ENCODE data around the gene NR2F2. TPM values are rescaled to one million over a fixed set of nuclear protein-coding genes. Genes with fewer than 3 reads are reported as not detected.

The NR2F2 gene
- total and polyA plus RNA-seq, 2 of the 13 experiments (the other 11 are each of a cell fraction or from before 2014, with no cell fraction given): 3.5 to 4.7 TPM

- TF ChIP-seq ZNF704 (CRISPR knock-in tag; IDR thresholded peaks at IDR 0.05; ENCODE audit: borderline replicate concordance): no peak
- TF ChIP-seq ELF1 (CRISPR knock-in tag; IDR thresholded peaks at IDR 0.05): no peak; the same call in 1 of the 2 replicates
- TF ChIP-seq ZNF484 (CRISPR knock-in tag; IDR thresholded peaks at IDR 0.05; ENCODE audit: borderline replicate concordance, low read depth): no peak
- 0 out of 2 replicates have a peak, but pooled peaks have one; percentile 36 for TF ChIP-seq ZBTB33 (CRISPR knock-in tag; IDR thresholded peaks at IDR 0.05)
- TF ChIP-seq NR1H2 (CRISPR knock-in tag; IDR thresholded peaks at IDR 0.05; ENCODE audit: borderline replicate concordance, low read depth): no peak
- no peak for TF ChIP-seq ZNF629 (CRISPR knock-in tag; conservative IDR thresholded peaks at IDR 0.05)
- no peak for TF ChIP-seq ZNF326 (CRISPR knock-in tag; IDR thresholded peaks at IDR 0.05; ENCODE audit: borderline replicate concordance)
- TF ChIP-seq ZNF652 (CRISPR knock-in tag; IDR thresholded peaks at IDR 0.05; ENCODE audit: borderline replicate concordance, low read depth): no peak
- TF ChIP-seq ZNF792 (CRISPR knock-in tag; IDR thresholded peaks at IDR 0.05): peak; percentile 41; the same call in 1 of the 2 replicates
- TF ChIP-seq HDAC1 (CRISPR knock-in tag; IDR thresholded peaks at IDR 0.05): peak; percentile 83
- TF ChIP-seq ZSCAN25 (CRISPR knock-in tag; IDR thresholded peaks at IDR 0.05): no peak
- peak; percentile 69 for TF ChIP-seq ATF7-NPFF (CRISPR knock-in tag; IDR thresholded peaks at IDR 0.05; ENCODE audit: low read depth)
- TF ChIP-seq JDP2 (CRISPR knock-in tag; IDR thresholded peaks at IDR 0.05; ENCODE audit: borderline replicate concordance): no peak
- TF ChIP-seq GTF2F1 (IDR thresholded peaks at IDR 0.05; ENCODE audit: low read length): no peak
- TF ChIP-seq KLF11 (CRISPR knock-in tag; IDR thresholded peaks at IDR 0.05): 0 out of 2 replicates have a peak, but pooled peaks have one; percentile 38
- TF ChIP-seq ZNF143 (CRISPR knock-in tag; IDR thresholded peaks at IDR 0.05): peak; percentile 36; the same call in 1 of the 2 replicates
- TF ChIP-seq SP5 (CRISPR knock-in tag; IDR thresholded peaks at IDR 0.05; ENCODE audit: borderline replicate concordance, low read depth): no peak
- TF ChIP-seq THYN1 (CRISPR knock-in tag; IDR thresholded peaks at IDR 0.05; ENCODE audit: borderline replicate concordance, low read depth): no peak
- TF ChIP-seq PHF21A (CRISPR knock-in tag; IDR thresholded peaks at IDR 0.05): peak; percentile 70
- no peak; the same call in 1 of the 2 replicates for TF ChIP-seq ZSCAN9 (CRISPR knock-in tag; IDR thresholded peaks at IDR 0.05; ENCODE audit: borderline replicate concordance)
- TF ChIP-seq MTF2 (CRISPR knock-in tag; IDR thresholded peaks at IDR 0.05; ENCODE audit: borderline replicate concordance): peak; percentile 71; the same call in 1 of the 2 replicates
- TF ChIP-seq KLF6 (CRISPR knock-in tag; IDR thresholded peaks at IDR 0.05): no peak
- TF ChIP-seq FOXK2 (IDR thresholded peaks at IDR 0.05): no peak
- 0 out of 2 replicates have a peak, but pooled peaks have one; percentile 36 for TF ChIP-seq SPEN (CRISPR knock-in tag; IDR thresholded peaks at IDR 0.05; ENCODE audit: low read depth)
- no peak for TF ChIP-seq ZXDC (CRISPR knock-in tag; IDR thresholded peaks at IDR 0.05)
- TF ChIP-seq TBX2 (CRISPR knock-in tag; IDR thresholded peaks at IDR 0.05; ENCODE audit: borderline replicate concordance): peak; percentile 53; the same call in 1 of the 2 replicates
Observed at GRCh38 chr15:96356494-96357455, 26.3 kb downstream of the NR2F2 start (continued).
